ENCODE results near the gene OR7E24. TPM values are rescaled to one million over a fixed set of nuclear protein-coding genes. Genes with fewer than 3 reads are reported as not detected.

Gene OR7E24
- total RNA-seq, 4 donors from 2014 or later = not detected

GRCh38 chr19:9295411-9295849 lies 44.7 kb downstream of the OR7E24 start:
- H3K4me3 ChIP-seq (ENCODE audit: low read depth, poor library complexity, severe bottlenecking) = no peak overlapping the region
- no peak for TF ChIP-seq POLR2A (IDR thresholded peaks at IDR 0.05)
- no peak for TF ChIP-seq CTCF (IDR thresholded peaks at IDR 0.05)
- intact Hi-C loops (cut with DNase I; ENCODE audit: low total_unique reads) = no loop called here
- 93 to 94% methylated on average over 4 of the region's 4 CpGs for WGBS, 2 donors
- no peak for DNase-seq (ENCODE audit: low spot score in 2 of 2)

- intact Hi-C loops (cut with DNase I; ENCODE audit: low total_unique reads) = no loop called here
- WGBS, 2 donors = 95% methylated on average over 2 of the region's 2 CpGs
- no peak for TF ChIP-seq POLR2A (IDR thresholded peaks at IDR 0.05)
- DNase-seq (ENCODE audit: low spot score in 2 of 2) = no peak
- H3K4me3 ChIP-seq (ENCODE audit: low read depth, poor library complexity, severe bottlenecking) = no peak overlapping the region
These were observed 45.6 kb downstream of the OR7E24 start for GRCh38 chr19:9296336-9296735.

Other genes with a start within 250 kb of the OR7E24 start
- under 1 TPM in 3 of 4 donors, not detected in 1; 0.02 to 0.55 (median 0.04) TPM for gene MUC16, start 240.5 kb upstream of the OR7E24 start, total RNA-seq
- not detected for gene OR1M1, start 163.9 kb upstream of the OR7E24 start, total RNA-seq
- not detected for gene OR7G2, start 143.5 kb upstream of the OR7E24 start, total RNA-seq
- not detected for gene OR7G1, start 135.2 kb upstream of the OR7E24 start, total RNA-seq
- gene OR7G3, start 124.0 kb upstream of the OR7E24 start, total RNA-seq = not detected
- 10 to 100 TPM; 19.4 to 32.4 (median 29.3) TPM for gene ZNF317, start 110.5 kb upstream of the OR7E24 start, total RNA-seq
- not detected for gene OR7D2, start 72.0 kb upstream of the OR7E24 start, total RNA-seq
- gene OR7D4, start 31.3 kb upstream of the OR7E24 start, total RNA-seq = not detected
- 10 to 100 TPM; 12.9 to 19.2 (median 16.1) TPM for gene ZNF699, start 58.9 kb downstream of the OR7E24 start, total RNA-seq
- 10 to 100 TPM in 2 of 4 donors, 1 to 10 TPM in 2; 3.6 to 12.8 (median 9.2) TPM for gene ZNF559, start 73.2 kb downstream of the OR7E24 start, total RNA-seq
- 1 to 10 TPM in 2 of 4 donors, under 1 TPM in 1, not detected in 1; 0.38 to 1.5 (median 1.1) TPM for gene ZNF177, start 112.1 kb downstream of the OR7E24 start, total RNA-seq
- 10 to 100 TPM; 19.1 to 34.4 (median 29.8) TPM for gene ZNF266, start 184.6 kb downstream of the OR7E24 start, total RNA-seq
- gene ZNF560, start 247.7 kb downstream of the OR7E24 start, total RNA-seq = not detected